ENCODE results near the gene SLC22A12. TPM values are rescaled to one million over a fixed set of nuclear protein-coding genes. Genes with fewer than 3 reads are reported as not detected.

SLC22A12 gene
- polyA plus RNA-seq (2011; rRNA removed) (not detected in 2 replicates), polyA minus RNA-seq (2011; rRNA and poly(A)+ RNA removed) (not detected in 2 replicates)

GRCh38 chr11:64590763-64591221 is at the start of gene SLC22A12:
Gene SLC22A12 (plus strand): TSS chr11:64591220. CDS start chr11:64591557, 337 bp downstream.
- TF ChIP-seq CTCF (IDR thresholded peaks at IDR 0.05; ENCODE audit: insufficient read depth, low read depth, low read length), result no peak
- DNase-seq (ENCODE audit: low read depth), result no peak
- ChIA-PET CTCF (interaction anchor here (0.6 kb wide), 1 partner anchor 17 kb away, joined by 3 read pairs; no protein-coding TSS in a partner anchor), POLR2A (no interaction called here)
- Histone ChIP-seq H3K36me3 (ENCODE audit: control insufficient read depth, insufficient read depth, low read length) (no peaks in the 10 kb centered on the region), H3K4me3 (ENCODE audit: low read depth, low read length) (no peak within 1 kb of the TSS), H3K27me3 (ENCODE audit: control insufficient read depth, insufficient read depth, low read length) (no peaks in the 10 kb centered on the region)

GRCh38 chr11:64542172-64543125 is 48.6 kb upstream of the SLC22A12 start:
- CTCF ChIA-PET, result interaction anchor here (0.6 kb wide), 1 partner anchor 824 kb away, joined by 3 read pairs; no protein-coding TSS in a partner anchor
- Histone ChIP-seq H3K4me3 (ENCODE audit: low read depth, low read length) (no peak overlapping the region), H3K27me3 (ENCODE audit: control insufficient read depth, insufficient read depth, low read length) (0 out of 2 replicates have a peak, but pooled peaks cover 1% of the 10 kb centered on the region), H3K36me3 (ENCODE audit: control insufficient read depth, insufficient read depth, low read length) (no peaks in the 10 kb centered on the region)
- POLR2A ChIA-PET, result no interaction called here
- TF ChIP-seq CTCF (IDR thresholded peaks at IDR 0.05; ENCODE audit: insufficient read depth, low read depth, low read length), result no peak
- no peak for DNase-seq (ENCODE audit: low read depth)

GRCh38 chr11:64543818-64544217 is 47.2 kb upstream of the SLC22A12 start:
- H3K36me3 ChIP-seq (ENCODE audit: control insufficient read depth, insufficient read depth, low read length), result no peaks in the 10 kb centered on the region
- no peak for DNase-seq (ENCODE audit: low read depth)
- CTCF ChIA-PET, result no interaction called here
- no peak overlapping the region for H3K4me3 ChIP-seq (ENCODE audit: low read depth, low read length)
- POLR2A ChIA-PET, result interaction anchor here (0.7 kb wide), 1 partner anchor 202 kb away, joined by 4 read pairs; no protein-coding TSS in a partner anchor
- TF ChIP-seq CTCF (IDR thresholded peaks at IDR 0.05; ENCODE audit: insufficient read depth, low read depth, low read length), result no peak
- H3K27me3 ChIP-seq (ENCODE audit: control insufficient read depth, insufficient read depth, low read length), result 0 out of 2 replicates have a peak, but pooled peaks cover 1% of the 10 kb centered on the region

GRCh38 chr11:64544616-64545296 is 46.3 kb upstream of the SLC22A12 start:
- Histone ChIP-seq H3K4me3 (ENCODE audit: low read depth, low read length) (no peak overlapping the region), H3K36me3 (ENCODE audit: control insufficient read depth, insufficient read depth, low read length) (no peaks in the 10 kb centered on the region), H3K27me3 (ENCODE audit: control insufficient read depth, insufficient read depth, low read length) (0 out of 2 replicates have a peak, but pooled peaks cover 1% of the 10 kb centered on the region)
- DNase-seq (ENCODE audit: low read depth), result no peak
- no peak for TF ChIP-seq CTCF (IDR thresholded peaks at IDR 0.05; ENCODE audit: insufficient read depth, low read depth, low read length)
- CTCF ChIA-PET, result no interaction called here
- POLR2A ChIA-PET, result no interaction called here

- H3K4me3 ChIP-seq (ENCODE audit: low read depth, low read length), result no peak overlapping the region
- POLR2A ChIA-PET, result no interaction called here
- no peaks in the 10 kb centered on the region for H3K36me3 ChIP-seq (ENCODE audit: control insufficient read depth, insufficient read depth, low read length)
- TF ChIP-seq CTCF (IDR thresholded peaks at IDR 0.05; ENCODE audit: insufficient read depth, low read depth, low read length), result no peak
- no peak for DNase-seq (ENCODE audit: low read depth)
- CTCF ChIA-PET, result no interaction called here
- H3K27me3 ChIP-seq (ENCODE audit: control insufficient read depth, insufficient read depth, low read length), result 0 out of 2 replicates have a peak, but pooled peaks cover 1% of the 10 kb centered on the region
These were observed 45.4 kb upstream of the SLC22A12 start for GRCh38 chr11:64545619-64546018.
